GM20000 (cell line): Measurements from ENCODE around the gene GTF2F1.
"Not testable (repeated sequence)": the region's sequence is repeated elsewhere in the genome, so short reads cannot be mapped to it uniquely, and the experiment has no call there.

Source experiments
- DNase-seq: peaks from one replicate; pipeline ENCODE4 v3.0.0; 2012; ENCODE audit warnings: low spot score
- TF ChIP-seq, protein P1 (sequence below): IDR thresholded peaks from 2 replicates; pipeline ENCODE4 v1.5.1; 2012; ENCODE audit warnings: mild to moderate bottlenecking, control low read depth; ENCODE audit errors: extremely low read depth, missing control alignments

Gene GTF2F1

DNA sequence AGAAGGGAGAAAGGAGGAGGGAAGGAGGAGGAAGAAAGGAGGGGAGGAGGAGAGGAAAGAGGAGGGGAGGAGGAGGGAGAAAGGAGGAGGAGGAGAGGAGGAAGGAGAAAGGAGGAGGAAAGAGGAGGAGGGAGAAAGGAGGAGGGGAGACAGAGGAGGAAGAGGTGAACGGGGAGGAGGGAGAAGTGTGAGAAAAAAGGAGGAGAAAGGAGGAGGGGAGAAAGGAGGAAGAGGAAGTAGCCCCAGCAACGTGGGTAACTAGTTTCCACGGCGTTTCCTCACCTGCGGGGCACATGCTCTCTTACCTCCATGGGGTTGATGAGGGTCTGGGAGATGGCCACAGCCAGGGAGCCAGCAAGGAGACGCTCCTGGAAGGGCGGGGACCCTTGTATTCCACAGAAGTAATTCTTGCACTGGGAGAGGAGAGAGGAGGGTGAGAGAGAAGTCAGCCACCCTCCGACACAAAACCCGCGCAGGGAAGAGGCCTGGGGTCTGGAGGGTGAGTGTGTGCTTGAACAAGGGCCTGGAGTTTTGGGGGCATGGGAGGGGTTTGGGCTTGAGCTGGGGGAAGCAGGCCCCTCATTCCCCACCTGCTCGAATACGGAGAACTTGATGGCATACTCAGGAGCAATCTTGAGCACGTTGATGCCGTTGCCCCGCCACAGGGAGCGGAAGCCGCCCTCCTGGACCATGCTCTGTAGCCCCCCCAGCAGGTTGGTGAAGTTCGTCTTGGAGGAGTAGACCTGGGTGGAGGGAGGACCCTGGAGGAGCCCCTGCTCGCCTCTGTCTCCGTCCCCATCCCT lies 36.7 kb upstream of the GTF2F1 start:
- no peak for DNase-seq
- TF ChIP-seq, protein P1, sequence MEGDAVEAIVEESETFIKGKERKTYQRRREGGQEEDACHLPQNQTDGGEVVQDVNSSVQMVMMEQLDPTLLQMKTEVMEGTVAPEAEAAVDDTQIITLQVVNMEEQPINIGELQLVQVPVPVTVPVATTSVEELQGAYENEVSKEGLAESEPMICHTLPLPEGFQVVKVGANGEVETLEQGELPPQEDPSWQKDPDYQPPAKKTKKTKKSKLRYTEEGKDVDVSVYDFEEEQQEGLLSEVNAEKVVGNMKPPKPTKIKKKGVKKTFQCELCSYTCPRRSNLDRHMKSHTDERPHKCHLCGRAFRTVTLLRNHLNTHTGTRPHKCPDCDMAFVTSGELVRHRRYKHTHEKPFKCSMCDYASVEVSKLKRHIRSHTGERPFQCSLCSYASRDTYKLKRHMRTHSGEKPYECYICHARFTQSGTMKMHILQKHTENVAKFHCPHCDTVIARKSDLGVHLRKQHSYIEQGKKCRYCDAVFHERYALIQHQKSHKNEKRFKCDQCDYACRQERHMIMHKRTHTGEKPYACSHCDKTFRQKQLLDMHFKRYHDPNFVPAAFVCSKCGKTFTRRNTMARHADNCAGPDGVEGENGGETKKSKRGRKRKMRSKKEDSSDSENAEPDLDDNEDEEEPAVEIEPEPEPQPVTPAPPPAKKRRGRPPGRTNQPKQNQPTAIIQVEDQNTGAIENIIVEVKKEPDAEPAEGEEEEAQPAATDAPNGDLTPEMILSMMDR: no peak

DNA sequence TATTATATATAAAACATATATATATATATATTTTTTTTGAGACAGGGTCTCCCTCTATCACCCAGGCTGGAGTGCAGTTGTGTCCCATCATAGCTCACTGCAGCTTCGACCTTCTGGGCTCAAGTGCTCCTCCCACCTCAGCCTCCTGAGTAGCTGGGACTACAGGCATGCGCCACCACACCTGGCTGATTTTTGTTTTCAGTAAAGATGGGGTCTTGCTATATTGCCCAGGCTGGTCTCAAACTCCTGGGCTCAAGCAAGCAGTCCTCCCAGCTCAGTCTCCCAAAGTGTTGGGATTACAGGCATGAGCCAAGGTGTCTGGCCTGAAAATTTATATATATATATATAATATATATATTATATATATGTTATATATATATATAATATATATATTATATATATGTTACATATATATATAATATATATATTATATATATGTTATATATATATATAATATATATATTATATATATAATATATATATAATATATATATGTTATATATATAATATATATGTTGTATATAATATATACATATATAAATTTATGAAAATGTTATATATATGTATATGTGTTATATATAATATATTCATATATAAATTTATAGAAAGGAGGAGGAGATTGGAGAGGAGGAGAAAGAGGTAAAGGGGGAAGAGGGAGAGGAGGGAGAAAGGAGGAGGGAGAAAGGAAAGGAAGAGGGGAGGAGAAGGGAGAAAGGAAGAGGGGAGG lies 35.9 kb upstream of the GTF2F1 start:
- DNase-seq: not testable (repeated sequence)

DNA sequence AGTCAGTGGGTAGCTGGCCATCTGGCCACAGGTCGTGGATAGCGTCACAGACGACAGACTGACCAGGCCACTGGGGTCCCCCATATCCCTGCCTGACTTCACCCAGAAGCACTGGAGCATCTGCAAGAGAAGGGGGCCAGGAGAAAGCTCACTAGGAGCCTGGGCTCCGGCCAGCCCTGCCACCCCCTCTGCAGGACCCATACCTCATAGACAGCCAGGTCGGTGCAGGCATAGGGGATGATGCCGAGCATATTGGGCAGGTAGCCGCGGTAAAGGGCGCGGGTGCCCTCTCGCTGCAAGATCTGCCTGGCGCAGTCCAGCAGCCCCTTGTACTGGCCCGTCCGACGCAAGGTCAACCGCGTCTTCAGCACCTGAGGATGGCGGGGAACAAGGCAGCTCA lies 34.2 kb upstream of the GTF2F1 start:
- no peak for DNase-seq
- TF ChIP-seq, protein P1: no peak

DNA sequence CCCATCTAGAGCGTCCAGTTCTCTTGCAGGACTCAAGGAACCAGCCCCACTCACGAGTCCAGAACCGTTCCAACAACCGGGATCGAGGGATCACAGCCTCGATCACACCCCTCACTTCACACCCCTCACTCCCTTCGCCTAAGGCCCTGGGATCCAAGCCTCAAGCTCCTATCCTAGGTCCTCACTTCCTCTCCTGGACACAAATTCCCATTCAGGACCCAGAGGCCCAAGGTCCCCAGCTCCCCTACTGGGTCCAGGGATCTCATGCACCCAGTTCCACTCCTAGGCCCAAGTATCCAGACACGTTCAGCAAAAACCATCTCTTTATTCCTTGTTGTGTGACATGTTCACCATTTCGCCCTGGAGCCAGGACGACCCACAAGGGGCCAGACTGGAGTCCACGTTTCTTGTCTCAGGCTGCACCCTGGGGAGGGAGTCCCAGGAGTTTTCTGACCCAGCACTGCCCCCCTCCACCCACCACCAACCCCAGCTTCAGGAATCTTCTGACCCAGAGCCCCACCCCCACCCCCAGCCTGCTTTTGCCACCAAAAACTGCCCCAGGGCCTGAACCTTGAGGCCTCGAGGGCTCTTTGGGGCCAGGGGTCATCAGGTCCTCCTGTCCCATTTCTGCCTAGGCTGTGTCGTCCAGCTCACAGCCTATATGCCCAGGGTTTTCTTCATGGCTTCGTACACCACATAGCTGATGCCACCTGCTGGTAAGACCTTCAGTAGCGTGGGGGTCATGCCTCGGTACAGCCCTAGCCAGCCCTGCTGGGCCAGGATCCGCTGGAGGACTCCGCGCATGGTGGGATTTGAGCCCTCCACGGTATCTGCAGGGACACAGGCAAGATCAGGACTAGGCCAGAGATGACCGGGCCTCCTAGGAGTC lies 33.0 kb upstream of the GTF2F1 start:
- TF ChIP-seq, protein P1: no peak
- peak; percentile 10 for DNase-seq

DNA sequence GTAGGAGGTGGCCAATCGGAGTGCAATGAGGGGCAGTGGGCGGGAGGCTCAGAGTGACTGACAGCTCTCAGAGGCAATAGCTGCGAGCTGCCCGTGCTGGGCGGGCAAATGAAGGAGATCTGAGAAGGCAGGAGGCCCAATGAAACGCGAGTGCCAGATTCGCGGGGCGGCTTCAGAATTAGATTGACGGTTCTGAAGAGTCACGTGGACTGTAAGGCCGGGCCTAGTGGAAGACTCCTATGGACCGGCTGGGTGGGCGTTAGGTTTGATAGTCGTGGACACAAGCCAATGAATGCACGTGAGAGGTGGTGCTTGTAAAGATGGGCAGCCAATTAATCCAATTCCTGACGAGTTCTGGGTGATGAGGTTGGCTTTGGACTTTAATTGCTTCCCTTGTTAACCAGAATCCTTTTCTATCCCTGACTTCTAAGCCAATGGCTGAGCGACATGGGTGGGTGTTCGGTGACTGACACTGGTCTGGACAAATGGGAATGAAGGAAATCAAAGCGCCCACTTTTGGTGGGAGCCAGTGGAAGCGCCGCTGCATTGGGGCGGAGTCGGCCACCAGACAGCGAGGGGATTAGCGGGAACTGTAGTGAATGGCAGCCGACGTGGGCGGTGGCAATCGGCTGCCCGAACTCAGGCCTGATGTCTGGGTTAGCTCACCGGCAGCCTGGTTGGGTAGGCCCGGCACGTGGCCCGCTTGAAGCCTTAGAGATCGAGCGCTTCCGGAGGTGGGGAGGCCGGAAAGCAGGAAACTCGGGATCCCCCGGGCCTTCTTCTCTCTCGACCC lies 32.2 kb upstream of the GTF2F1 start:
- peak; percentile 97 for DNase-seq
- TF ChIP-seq, protein P1: no peak

DNA sequence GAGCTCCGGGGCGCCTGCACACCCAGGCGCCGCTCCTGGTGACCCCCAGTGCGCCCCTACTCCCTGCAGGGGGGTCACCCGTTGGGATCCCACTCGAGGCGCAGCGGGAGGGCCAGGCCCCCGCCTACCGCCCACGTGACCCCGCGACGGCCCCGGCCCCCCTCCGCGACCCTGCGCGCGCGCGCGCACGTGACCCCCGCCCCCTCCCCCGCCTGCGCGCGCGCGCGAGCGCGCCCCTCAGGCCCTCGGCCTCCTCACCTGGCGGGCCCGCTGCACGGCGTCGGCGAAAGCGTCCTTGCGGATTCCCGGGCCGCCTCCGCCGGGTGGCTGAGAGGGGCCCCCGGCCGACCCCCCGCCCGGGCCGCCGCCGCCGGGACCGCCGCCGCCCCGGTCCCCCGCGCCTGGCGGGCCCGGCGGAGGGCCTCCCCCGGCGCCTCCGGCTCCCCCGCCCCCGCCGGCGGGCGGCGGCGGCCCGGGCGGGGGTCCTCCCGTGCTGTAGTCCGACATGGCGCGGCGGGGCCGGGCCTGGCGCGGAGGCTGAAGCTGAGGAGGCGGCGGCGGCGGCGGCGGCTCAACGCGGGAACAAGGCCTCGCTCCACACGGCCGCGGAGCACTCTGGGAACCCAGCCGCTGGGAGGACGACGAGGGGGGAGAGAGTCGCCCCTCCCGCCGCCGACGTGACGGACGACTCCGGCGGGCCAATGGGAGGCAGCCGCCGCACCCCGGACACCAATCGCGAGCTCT lies 31.4 kb upstream of the GTF2F1 start, which contains the start of gene KHSRP:
Gene KHSRP (minus strand): TSS at position 617 of the 744 bp plus-strand sequence. CDS start 110 bp downstream, at position 507.
- DNase-seq: peak; percentile 100
- TF ChIP-seq, protein P1: no peak
